Measurements from ENCODE around the gene KRTAP2-1.

DNA sequence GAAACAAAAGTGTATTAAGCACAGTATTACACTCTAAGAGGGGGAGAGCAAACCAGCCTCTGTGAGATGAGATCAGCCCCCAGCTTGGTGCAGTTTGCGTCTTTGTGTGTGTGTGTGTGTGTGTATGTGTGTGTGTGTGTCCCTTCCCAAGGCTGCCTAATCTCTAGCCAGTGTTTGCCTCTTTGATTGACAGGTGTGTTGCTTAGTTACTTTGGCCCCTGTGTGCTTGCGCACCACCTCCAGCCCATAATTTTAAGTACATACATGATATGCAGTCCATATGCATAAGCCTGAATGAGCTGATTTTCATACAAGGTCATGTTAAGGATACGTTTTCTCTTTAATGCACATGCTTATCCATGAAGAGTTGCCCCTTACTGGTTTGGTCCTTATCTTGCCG is 45.3 kb downstream of the KRTAP2-1 start:
- TF ChIP-seq, protein P1, sequence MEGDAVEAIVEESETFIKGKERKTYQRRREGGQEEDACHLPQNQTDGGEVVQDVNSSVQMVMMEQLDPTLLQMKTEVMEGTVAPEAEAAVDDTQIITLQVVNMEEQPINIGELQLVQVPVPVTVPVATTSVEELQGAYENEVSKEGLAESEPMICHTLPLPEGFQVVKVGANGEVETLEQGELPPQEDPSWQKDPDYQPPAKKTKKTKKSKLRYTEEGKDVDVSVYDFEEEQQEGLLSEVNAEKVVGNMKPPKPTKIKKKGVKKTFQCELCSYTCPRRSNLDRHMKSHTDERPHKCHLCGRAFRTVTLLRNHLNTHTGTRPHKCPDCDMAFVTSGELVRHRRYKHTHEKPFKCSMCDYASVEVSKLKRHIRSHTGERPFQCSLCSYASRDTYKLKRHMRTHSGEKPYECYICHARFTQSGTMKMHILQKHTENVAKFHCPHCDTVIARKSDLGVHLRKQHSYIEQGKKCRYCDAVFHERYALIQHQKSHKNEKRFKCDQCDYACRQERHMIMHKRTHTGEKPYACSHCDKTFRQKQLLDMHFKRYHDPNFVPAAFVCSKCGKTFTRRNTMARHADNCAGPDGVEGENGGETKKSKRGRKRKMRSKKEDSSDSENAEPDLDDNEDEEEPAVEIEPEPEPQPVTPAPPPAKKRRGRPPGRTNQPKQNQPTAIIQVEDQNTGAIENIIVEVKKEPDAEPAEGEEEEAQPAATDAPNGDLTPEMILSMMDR (IDR thresholded peaks at IDR 0.05 in 2 of 3, conservative IDR thresholded peaks at IDR 0.05 in 1 of 3; ENCODE audit: borderline replicate concordance in 1 of 3, insufficient read depth in 1 of 3, low read depth in 2 of 3, low read length in 2 of 3): no peak
- TF ChIP-seq POLR2A (IDR thresholded peaks at IDR 0.05; ENCODE audit: borderline replicate concordance, extremely low read depth, insufficient read depth, insufficient read length): no peak
- no peak for TF ChIP-seq EZH2phosphoT487 (IDR thresholded peaks at IDR 0.05; ENCODE audit: borderline replicate concordance)
- no peak for TF ChIP-seq ZNF274 (IDR thresholded peaks at IDR 0.05; ENCODE audit: low read depth, low read length)
- no peak for TF ChIP-seq ZFX (IDR thresholded peaks at IDR 0.05)
- TF ChIP-seq POLR2AphosphoS5 (IDR thresholded peaks at IDR 0.05; ENCODE audit: low read depth, low read length): no peak
- TF ChIP-seq, protein P2, sequence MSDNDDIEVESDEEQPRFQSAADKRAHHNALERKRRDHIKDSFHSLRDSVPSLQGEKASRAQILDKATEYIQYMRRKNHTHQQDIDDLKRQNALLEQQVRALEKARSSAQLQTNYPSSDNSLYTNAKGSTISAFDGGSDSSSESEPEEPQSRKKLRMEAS (IDR thresholded peaks at IDR 0.05): no peak
- no peak for TF ChIP-seq EZH2 (IDR thresholded peaks at IDR 0.05)
- TF ChIP-seq RAD21 (IDR thresholded peaks at IDR 0.05; ENCODE audit: low read depth): no peak
- no peak for TF ChIP-seq SP1 (IDR thresholded peaks at IDR 0.05; ENCODE audit: low read depth)
- TF ChIP-seq TCF7L2 (IDR thresholded peaks at IDR 0.05; ENCODE audit: borderline replicate concordance, extremely low read depth, insufficient read depth, insufficient read length): no peak
- TF ChIP-seq, protein P3, sequence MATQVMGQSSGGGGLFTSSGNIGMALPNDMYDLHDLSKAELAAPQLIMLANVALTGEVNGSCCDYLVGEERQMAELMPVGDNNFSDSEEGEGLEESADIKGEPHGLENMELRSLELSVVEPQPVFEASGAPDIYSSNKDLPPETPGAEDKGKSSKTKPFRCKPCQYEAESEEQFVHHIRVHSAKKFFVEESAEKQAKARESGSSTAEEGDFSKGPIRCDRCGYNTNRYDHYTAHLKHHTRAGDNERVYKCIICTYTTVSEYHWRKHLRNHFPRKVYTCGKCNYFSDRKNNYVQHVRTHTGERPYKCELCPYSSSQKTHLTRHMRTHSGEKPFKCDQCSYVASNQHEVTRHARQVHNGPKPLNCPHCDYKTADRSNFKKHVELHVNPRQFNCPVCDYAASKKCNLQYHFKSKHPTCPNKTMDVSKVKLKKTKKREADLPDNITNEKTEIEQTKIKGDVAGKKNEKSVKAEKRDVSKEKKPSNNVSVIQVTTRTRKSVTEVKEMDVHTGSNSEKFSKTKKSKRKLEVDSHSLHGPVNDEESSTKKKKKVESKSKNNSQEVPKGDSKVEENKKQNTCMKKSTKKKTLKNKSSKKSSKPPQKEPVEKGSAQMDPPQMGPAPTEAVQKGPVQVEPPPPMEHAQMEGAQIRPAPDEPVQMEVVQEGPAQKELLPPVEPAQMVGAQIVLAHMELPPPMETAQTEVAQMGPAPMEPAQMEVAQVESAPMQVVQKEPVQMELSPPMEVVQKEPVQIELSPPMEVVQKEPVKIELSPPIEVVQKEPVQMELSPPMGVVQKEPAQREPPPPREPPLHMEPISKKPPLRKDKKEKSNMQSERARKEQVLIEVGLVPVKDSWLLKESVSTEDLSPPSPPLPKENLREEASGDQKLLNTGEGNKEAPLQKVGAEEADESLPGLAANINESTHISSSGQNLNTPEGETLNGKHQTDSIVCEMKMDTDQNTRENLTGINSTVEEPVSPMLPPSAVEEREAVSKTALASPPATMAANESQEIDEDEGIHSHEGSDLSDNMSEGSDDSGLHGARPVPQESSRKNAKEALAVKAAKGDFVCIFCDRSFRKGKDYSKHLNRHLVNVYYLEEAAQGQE (IDR thresholded peaks at IDR 0.05; ENCODE audit: low read depth): no peak
- TF ChIP-seq CEBPB (IDR thresholded peaks at IDR 0.05; ENCODE audit: low read depth): no peak
- TF ChIP-seq, protein P4, sequence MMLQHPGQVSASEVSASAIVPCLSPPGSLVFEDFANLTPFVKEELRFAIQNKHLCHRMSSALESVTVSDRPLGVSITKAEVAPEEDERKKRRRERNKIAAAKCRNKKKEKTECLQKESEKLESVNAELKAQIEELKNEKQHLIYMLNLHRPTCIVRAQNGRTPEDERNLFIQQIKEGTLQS (IDR thresholded peaks at IDR 0.05): no peak

Measured in HCT116 (cell line).